Measurements from ENCODE around the gene KRTAP9-6. TPM values are rescaled to one million over a fixed set of nuclear protein-coding genes. Genes with fewer than 3 reads are reported as not detected.

KRTAP9-6 gene
- total and polyA plus RNA-seq, 2 donors (not counting 3 experiments of a cell fraction or from before 2014, with no cell fraction given), result not detected

- no peak for FAIRE-seq
- Histone ChIP-seq H3K4me2 (ENCODE audit: insufficient read depth, low read length) (no peak overlapping the region), H2AFZ (ENCODE audit: low read depth, low read length) (no peak overlapping the region), H3K9ac (replicated peaks; ENCODE audit: extremely low read depth, insufficient read depth, low read length) (no peak overlapping the region), H3K9me3 (replicated peaks; ENCODE audit: control insufficient read depth, insufficient read depth, low read length) (no peaks in the 10 kb centered on the region), H3K27ac (ENCODE audit: insufficient read depth, low read depth, low read length) (no peak overlapping the region), H3K27me3 (ENCODE audit: control insufficient read depth in 2 of 2, insufficient read depth in 2 of 2, low read length in 2 of 2) (no peaks in the 10 kb centered on the region), H3K36me3 (ENCODE audit: control insufficient read depth in 2 of 2, extremely low read depth in 1 of 2, insufficient read depth in 2 of 2, low read length in 2 of 2) (no peaks in the 10 kb centered on the region), H3K79me2 (ENCODE audit: control insufficient read depth, insufficient read depth, low read length) (no peaks in the 10 kb centered on the region), H3K9me1 (replicated peaks; ENCODE audit: control insufficient read depth, extremely low read depth, insufficient read depth, low read length) (no peaks in the 10 kb centered on the region), H4K20me1 (replicated peaks; ENCODE audit: control insufficient read depth, extremely low read depth, insufficient read depth, low read length) (no peaks in the 10 kb centered on the region), H3K4me3 (replicated peaks in 1 of 3; ENCODE audit: insufficient read depth in 1 of 3, low read depth in 1 of 3, low read length in 3 of 3) (no peak overlapping the region), H3K4me1 (ENCODE audit: control insufficient read depth, extremely low read depth, insufficient read depth, low read length) (no peaks in the 10 kb centered on the region)
- CTCF ChIA-PET, result no interaction called here
- POLR2A ChIA-PET, result no interaction called here
- TF ChIP-seq GATA2 (IDR thresholded peaks at IDR 0.05; ENCODE audit: insufficient read depth, insufficient read length, low read depth, low read length) (no peak), CTCF (IDR thresholded peaks at IDR 0.05; ENCODE audit: extremely low read depth in 1 of 2, insufficient read depth in 1 of 2, low read depth in 1 of 2, low read length in 2 of 2) (no peak), EZH2 (IDR thresholded peaks at IDR 0.05; ENCODE audit: borderline replicate concordance, low read depth, low read length, severe bottlenecking) (no peak), JUN (IDR thresholded peaks at IDR 0.05; ENCODE audit: borderline replicate concordance, insufficient read depth, insufficient read length, low read depth) (no peak), MYC (IDR thresholded peaks at IDR 0.05; ENCODE audit: low read depth, low read length) (no peak), POLR2A (IDR thresholded peaks at IDR 0.05; ENCODE audit: low read depth, low read length) (no peak), FOS (IDR thresholded peaks at IDR 0.05; ENCODE audit: borderline replicate concordance, insufficient read depth, low read length) (no peak)
- no TSS peak for BruUV-seq (replicated peaks)
- no peak for DNase-seq (ENCODE audit: low read depth, low spot score)
- dilution Hi-C loops (cut with MboI; ENCODE audit: extremely low pct_ligation_motif_present, low sequenced_read_pairs), result no loop called here
- intact Hi-C loops (cut with micrococcal nuclease), result no loop called here
Observed at GRCh38 chr17:41296846-41297245, 31.7 kb downstream of the KRTAP9-6 start.

All from endothelial cell of umbilical vein (primary cell).